ENCODE data around the gene PLEKHO1. TPM values are rescaled to one million over a fixed set of nuclear protein-coding genes. Genes with fewer than 3 reads are reported as not detected.

The PLEKHO1 gene
- total RNA-seq, 1 donor from 2014 or later: 33.9 TPM

GRCh38 chr1:150159550-150159949 is 9.8 kb downstream of the PLEKHO1 start:
- Histone ChIP-seq H3K27ac (peak overlapping the region; percentile 47), H3K9me3 (no peaks in the 10 kb centered on the region), H3K36me3 (peaks cover 0 to 39% of the 10 kb centered on the region in 2 donors), H3K4me1 (peaks cover 62% of the 10 kb centered on the region), H3K4me3 (no peak overlapping the region), H3K27me3 (no peaks in the 10 kb centered on the region)
- TF ChIP-seq POLR2AphosphoS5 (IDR thresholded peaks at IDR 0.05; ENCODE audit: insufficient read depth in 1 of 2, low read depth in 1 of 2) (peak in 1 of 2 donors; percentile 1), CTCF (IDR thresholded peaks at IDR 0.05) (no peak), POLR2A (IDR thresholded peaks at IDR 0.05) (no peak)
- intact Hi-C loops (cut with DNase I): no loop called here
- no peak for DNase-seq (ENCODE audit: extremely low spot score in 2 of 2)

GRCh38 chr1:150160964-150161621 is 11.4 kb downstream of the PLEKHO1 start:
- Histone ChIP-seq H3K4me1 (peaks cover 52% of the 10 kb centered on the region), H3K4me3 (no peak overlapping the region), H3K27me3 (no peaks in the 10 kb centered on the region), H3K27ac (peak overlapping the region; percentile 95), H3K9me3 (no peaks in the 10 kb centered on the region), H3K36me3 (peaks cover 0 to 27% of the 10 kb centered on the region in 2 donors)
- intact Hi-C loops (cut with DNase I): loop anchor here (10.0 kb wide), 1 partner anchor 196 kb away; no protein-coding TSS in a partner anchor
- TF ChIP-seq CTCF (IDR thresholded peaks at IDR 0.05) (no peak), POLR2AphosphoS5 (IDR thresholded peaks at IDR 0.05; ENCODE audit: insufficient read depth in 1 of 2, low read depth in 1 of 2) (no peak), POLR2A (IDR thresholded peaks at IDR 0.05) (no peak)
- no peak for DNase-seq (ENCODE audit: extremely low spot score in 2 of 2)

- intact Hi-C loops (cut with DNase I): loop anchor here (10.0 kb wide), 1 partner anchor 197 kb away; no protein-coding TSS in a partner anchor
- Histone ChIP-seq H3K36me3 (peaks cover 0 to 21% of the 10 kb centered on the region in 2 donors), H3K4me3 (peak overlapping the region in 1 of 2 donors; percentile 35), H3K4me1 (peaks cover 52% of the 10 kb centered on the region), H3K27me3 (no peaks in the 10 kb centered on the region), H3K9me3 (no peaks in the 10 kb centered on the region), H3K27ac (peak overlapping the region; percentile 95)
- TF ChIP-seq POLR2AphosphoS5 (IDR thresholded peaks at IDR 0.05; ENCODE audit: insufficient read depth in 1 of 2, low read depth in 1 of 2): no peak
- no peak for TF ChIP-seq POLR2A (IDR thresholded peaks at IDR 0.05)
- DNase-seq (ENCODE audit: extremely low spot score in 2 of 2): no peak
Observed at GRCh38 chr1:150161747-150162581, 12.2 kb downstream of the PLEKHO1 start.

DNA sequence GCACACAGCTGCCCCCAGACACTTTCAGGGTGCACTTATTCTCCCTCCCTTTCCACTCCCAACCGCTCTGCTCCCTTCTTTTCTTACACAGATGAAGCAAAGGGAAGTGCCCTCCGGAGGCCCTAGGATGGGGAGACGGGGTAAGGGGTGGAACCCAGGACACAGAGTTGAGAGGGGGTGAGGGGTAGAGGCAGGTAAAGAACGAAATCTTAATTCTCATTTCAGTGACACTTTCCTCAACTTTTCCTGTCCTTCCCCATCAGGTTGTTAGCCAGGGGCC is 12.8 kb downstream of the PLEKHO1 start:
- Histone ChIP-seq H3K4me1 (peaks cover 52% of the 10 kb centered on the region), H3K27ac (peak overlapping the region; percentile 95), H3K9me3 (no peaks in the 10 kb centered on the region), H3K36me3 (peaks cover 0 to 15% of the 10 kb centered on the region in 2 donors), H3K4me3 (peak overlapping the region; percentile 35 to 40), H3K27me3 (no peaks in the 10 kb centered on the region)
- TF ChIP-seq POLR2A (IDR thresholded peaks at IDR 0.05): no peak
- TF ChIP-seq CTCF (IDR thresholded peaks at IDR 0.05): no peak
- TF ChIP-seq POLR2AphosphoS5 (IDR thresholded peaks at IDR 0.05; ENCODE audit: insufficient read depth in 1 of 2, low read depth in 1 of 2): no peak
- intact Hi-C loops (cut with DNase I): loop anchor here (10.0 kb wide), 1 partner anchor 198 kb away; no protein-coding TSS in a partner anchor
- DNase-seq (ENCODE audit: extremely low spot score in 2 of 2): no peak

DNA sequence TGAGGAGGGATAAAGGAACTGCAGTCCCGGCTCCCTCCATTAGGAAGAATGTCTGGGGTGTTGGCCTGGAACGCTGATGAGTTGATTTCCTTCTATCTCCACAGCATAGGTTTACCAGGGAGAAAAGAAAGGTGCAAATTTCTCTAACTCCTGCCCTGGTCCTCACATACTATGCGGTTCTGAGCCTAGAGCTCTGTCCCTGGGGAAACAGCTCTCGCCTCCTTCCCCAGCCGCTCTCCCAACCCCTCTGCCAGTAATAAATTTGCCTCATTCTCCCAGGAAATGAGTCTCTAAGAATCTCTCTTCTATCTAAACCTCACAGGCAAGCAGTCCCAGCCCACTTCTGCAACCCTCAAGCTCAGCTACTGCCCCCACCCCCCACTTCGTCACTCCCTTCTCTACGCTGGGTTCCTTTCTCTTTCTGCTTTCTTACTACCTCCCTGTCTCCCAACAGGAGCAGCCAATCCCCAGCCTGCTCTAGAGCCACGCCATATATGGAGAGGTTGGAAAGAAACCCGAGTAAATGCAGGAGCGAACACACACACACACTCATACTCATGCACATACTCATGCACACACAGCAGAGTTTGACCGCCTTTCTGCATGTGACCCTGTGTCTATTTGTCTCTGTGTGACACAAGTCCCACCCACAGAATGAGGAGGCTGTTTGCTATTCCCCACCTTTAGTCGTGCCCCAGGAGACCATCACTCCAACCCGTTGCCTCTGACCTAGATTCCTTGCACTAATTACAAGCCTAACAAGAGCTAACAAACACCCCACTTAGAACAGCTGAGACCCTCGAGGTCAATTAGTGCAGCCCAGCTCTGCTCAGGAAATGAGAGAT is 13.4 kb downstream of the PLEKHO1 start:
- Histone ChIP-seq H3K4me1 (peaks cover 50% of the 10 kb centered on the region), H3K27me3 (no peaks in the 10 kb centered on the region), H3K9me3 (no peaks in the 10 kb centered on the region), H3K36me3 (peaks cover 0 to 10% of the 10 kb centered on the region in 2 donors), H3K4me3 (peak overlapping the region; percentile 35 to 40), H3K27ac (peak overlapping the region; percentile 95)
- intact Hi-C loops (cut with DNase I): loop anchor here (10.0 kb wide), 1 partner anchor 198 kb away; no protein-coding TSS in a partner anchor
- peak in 1 of 2 donors; percentile 97 for DNase-seq (ENCODE audit: extremely low spot score in 2 of 2)
- TF ChIP-seq POLR2AphosphoS5 (IDR thresholded peaks at IDR 0.05; ENCODE audit: insufficient read depth in 1 of 2, low read depth in 1 of 2): peak; percentile 29 to 97
- peak in 1 of 2 donors; percentile 52 for TF ChIP-seq POLR2A (IDR thresholded peaks at IDR 0.05)
- TF ChIP-seq CTCF (IDR thresholded peaks at IDR 0.05): no peak
